Measurements from ENCODE around the gene POMP.

DNA sequence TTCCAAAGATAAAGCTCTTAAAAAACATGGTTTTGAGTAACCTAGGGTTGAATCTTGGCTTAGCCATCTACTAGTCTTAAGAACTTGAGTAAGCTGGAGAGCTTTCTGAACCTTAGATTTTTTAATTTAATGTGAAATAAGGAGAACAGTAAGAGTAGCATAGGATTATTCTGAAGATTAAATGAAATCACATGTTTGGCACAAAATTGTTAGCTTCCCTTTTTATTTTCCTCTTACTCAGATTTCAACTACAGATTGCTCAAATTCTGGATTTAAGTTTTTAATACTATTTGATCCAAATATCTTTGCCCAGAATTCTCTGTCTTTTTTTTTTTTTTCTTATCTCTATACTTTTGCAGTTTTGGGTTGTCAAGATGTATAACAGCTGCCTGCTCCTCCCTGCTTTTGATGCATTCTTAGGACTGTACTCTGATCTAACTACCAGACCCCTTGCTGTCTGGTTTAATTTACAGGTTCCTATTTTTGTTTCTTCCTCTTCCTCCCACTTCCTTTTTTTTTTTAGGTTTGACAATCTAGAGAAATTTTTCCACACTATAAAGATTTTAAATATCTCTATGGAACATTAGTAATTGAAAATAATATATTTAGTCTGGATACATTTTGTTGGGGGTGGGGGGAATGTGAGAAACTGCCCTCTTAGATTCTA is 12.3 kb downstream of the POMP start:
- no peak for TF ChIP-seq EP300 (IDR thresholded peaks at IDR 0.05)
- TF ChIP-seq CTCF (IDR thresholded peaks at IDR 0.05): no peak
- no peak for TF ChIP-seq POLR2AphosphoS5 (IDR thresholded peaks at IDR 0.05)
